Activated CD8-positive, alpha-beta T cell treated with anti-CD3 and anti-CD28 coated beads, Interleukin-2, amount 10 ng/mL, durations not matched to agents 7 days and 5 days (primary cell): ENCODE data around the gene SLIT1. TPM values are rescaled to one million over a fixed set of nuclear protein-coding genes. Genes with fewer than 3 reads are reported as not detected.

Experiments used
- ATAC-seq: fragments of 150-1000 bp; cut with Tn5 transposase; one replicate; pipeline ENCODE4 v1.10.0; 2021; ENCODE audit warnings: moderate library complexity
- CTCF ChIA-PET: fragments of 350-600 bp; sonication (Branson Sonifier 250); formaldehyde crosslinking; loops from one replicate; lab custom pipeline; 2021; ENCODE audit warnings: antibody characterized with exemption; lab: Charles Lee
- POLR2A ChIA-PET: fragments of 350-600 bp; sonication (Branson Sonifier 250); formaldehyde crosslinking; loops from one replicate; lab custom pipeline; 2021; ENCODE audit warnings: antibody characterized with exemption; lab: Charles Lee
- DNase-seq: peaks from one replicate; pipeline ENCODE4 v3.0.0-alpha.2; 2020
- H3K27ac Mint-ChIP-seq: one replicate; pipeline ENCODE4 v1.8.0; 2021; ENCODE audit warnings: mild to moderate bottlenecking, mixed read lengths
- H3K27me3 Mint-ChIP-seq: one replicate; pipeline ENCODE4 v1.8.0; 2021; ENCODE audit warnings: low read depth, mixed read lengths
- H3K36me3 Mint-ChIP-seq: one replicate; pipeline ENCODE4 v1.8.0; 2021; ENCODE audit warnings: low read depth, mixed read lengths
- H3K4me1 Mint-ChIP-seq: one replicate; pipeline ENCODE4 v1.8.0; 2021; ENCODE audit warnings: low read depth, mixed read lengths
- H3K4me3 Mint-ChIP-seq: one replicate; pipeline ENCODE4 v1.8.0; 2021; ENCODE audit warnings: mild to moderate bottlenecking, mixed read lengths
- H3K9me3 Mint-ChIP-seq: one replicate; pipeline ENCODE4 v1.8.0; 2022; ENCODE audit warnings: mixed read lengths; ENCODE audit not compliant: insufficient read depth
- total RNA-seq, 2 experiments: library from RNA; stranded (reverse); gene quantifications; one replicate each; pipeline ENCODE4 v1.2.3, GENCODE V29; 2021

SLIT1 gene
- total RNA-seq, 2 experiments from 2014 or later = 0.70 to 0.71 TPM

DNA sequence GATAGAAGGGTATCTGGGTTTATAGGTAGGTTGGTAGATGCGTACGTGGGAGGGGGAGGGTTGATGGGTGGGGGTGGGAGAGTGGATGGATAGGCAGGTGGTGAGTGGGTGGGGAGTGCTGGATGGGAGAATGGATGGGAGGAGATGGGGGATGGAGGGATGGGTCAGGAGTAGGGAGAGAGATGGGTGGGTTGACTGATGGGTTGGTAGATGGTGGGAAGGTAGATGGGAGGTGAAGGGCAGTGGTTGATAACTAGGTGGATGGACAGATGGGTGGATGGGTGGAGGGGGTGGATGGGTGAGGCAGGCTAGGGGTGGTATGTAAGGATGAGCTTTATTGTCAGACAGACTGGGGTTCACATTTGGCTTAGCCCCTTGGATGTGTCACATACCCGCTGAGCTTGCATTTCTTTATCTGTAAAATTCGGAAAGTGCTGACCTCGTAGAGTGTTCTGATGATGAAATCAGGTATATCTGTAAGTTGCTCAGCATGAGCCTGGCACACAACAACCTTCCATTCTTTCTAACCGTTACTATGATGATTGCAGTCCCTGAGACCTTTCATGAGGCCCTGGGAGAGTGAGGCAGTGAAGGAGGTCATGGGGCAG lies 34.3 kb downstream of the SLIT1 start:
- H3K27ac Mint-ChIP-seq = no peak overlapping the region
- no peaks in the 10 kb centered on the region for H3K9me3 Mint-ChIP-seq
- no peak for ATAC-seq
- DNase-seq = no peak
- CTCF ChIA-PET = no interaction called here
- H3K4me1 Mint-ChIP-seq = no peaks in the 10 kb centered on the region
- POLR2A ChIA-PET = no interaction called here
- no peak overlapping the region for H3K4me3 Mint-ChIP-seq
- H3K27me3 Mint-ChIP-seq = peaks cover 4% of the 10 kb centered on the region
- no peaks in the 10 kb centered on the region for H3K36me3 Mint-ChIP-seq

DNA sequence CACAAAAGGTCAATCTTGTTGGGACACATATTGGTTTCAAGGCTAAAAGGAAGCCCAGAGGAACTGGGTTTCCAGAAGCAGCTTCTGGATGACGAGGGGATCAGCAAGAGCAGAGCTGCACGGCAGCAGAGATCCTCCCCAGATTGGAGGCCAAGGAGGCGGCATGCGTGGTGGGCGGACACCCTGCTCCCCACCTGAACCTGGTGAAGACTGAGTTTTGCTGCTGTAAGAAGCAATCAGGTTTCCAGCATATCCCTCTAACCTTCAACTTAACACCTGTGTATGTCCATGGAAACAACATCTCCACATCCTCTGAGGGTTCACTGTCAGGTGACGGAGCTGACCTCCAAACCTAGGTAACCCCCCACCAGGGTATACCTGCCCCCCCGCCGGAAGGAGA lies 35.1 kb downstream of the SLIT1 start:
- POLR2A ChIA-PET = no interaction called here
- Mint-ChIP-seq H3K9me3 (no peaks in the 10 kb centered on the region), H3K27me3 (peaks cover 7% of the 10 kb centered on the region), H3K36me3 (no peaks in the 10 kb centered on the region), H3K27ac (no peak overlapping the region), H3K4me3 (no peak overlapping the region), H3K4me1 (no peaks in the 10 kb centered on the region)
- ATAC-seq (no peak), DNase-seq (no peak)
- CTCF ChIA-PET = interaction anchor here (0.8 kb wide), 1 partner anchor 78 kb away, joined by 3 read pairs; no protein-coding TSS in a partner anchor

- no peaks in the 10 kb centered on the region for H3K36me3 Mint-ChIP-seq
- POLR2A ChIA-PET = no interaction called here
- CTCF ChIA-PET = interaction anchor here (0.8 kb wide), 1 partner anchor 78 kb away, joined by 3 read pairs; no protein-coding TSS in a partner anchor
Measured at GRCh38 chr10:97150013-97150595, 35.7 kb downstream of the SLIT1 start.

DNA sequence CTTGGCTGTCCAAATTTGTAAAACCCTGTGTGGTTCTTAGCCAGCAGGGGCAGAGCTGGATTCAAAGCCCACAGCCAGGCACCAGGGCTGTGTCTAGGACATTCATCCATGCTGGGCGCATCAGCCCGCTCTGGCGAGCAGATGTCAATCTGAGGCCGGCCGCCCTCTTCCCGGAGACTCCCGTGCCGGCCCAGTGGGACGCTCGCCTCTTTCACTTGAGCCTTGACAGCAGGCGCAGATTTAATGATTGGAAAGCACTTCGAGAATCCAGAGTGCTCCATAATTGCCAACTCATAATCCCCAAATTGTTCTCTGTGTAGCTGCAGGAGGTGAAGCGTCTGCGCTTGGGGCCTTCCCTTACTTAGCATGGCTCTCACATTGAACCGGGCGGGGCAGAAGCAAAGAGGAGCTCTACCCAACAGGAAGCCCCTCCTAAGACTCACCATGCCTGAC lies 36.7 kb downstream of the SLIT1 start:
- H3K9me3 Mint-ChIP-seq = no peaks in the 10 kb centered on the region
- DNase-seq (no peak), ATAC-seq (no peak)
- no peaks in the 10 kb centered on the region for H3K36me3 Mint-ChIP-seq
- ChIA-PET CTCF (no interaction called here), POLR2A (no interaction called here)
- H3K4me3 Mint-ChIP-seq = no peak overlapping the region
- peaks cover 7% of the 10 kb centered on the region for H3K27me3 Mint-ChIP-seq
- H3K27ac Mint-ChIP-seq = no peak overlapping the region
- H3K4me1 Mint-ChIP-seq = no peaks in the 10 kb centered on the region

More at GRCh38 chr10:97150013-97150595, 35.7 kb downstream of the SLIT1 start:
- H3K27ac Mint-ChIP-seq = no peak overlapping the region
- H3K4me3 Mint-ChIP-seq = no peak overlapping the region
- ATAC-seq (no peak), DNase-seq (no peak)
- no peaks in the 10 kb centered on the region for H3K4me1 Mint-ChIP-seq
- no peaks in the 10 kb centered on the region for H3K9me3 Mint-ChIP-seq
- H3K27me3 Mint-ChIP-seq = peaks cover 7% of the 10 kb centered on the region

GRCh38 chr10:97144297-97144696 lies 41.5 kb downstream of the SLIT1 start:
- no peak overlapping the region for H3K4me3 Mint-ChIP-seq
- H3K9me3 Mint-ChIP-seq = no peaks in the 10 kb centered on the region
- no peak for ATAC-seq
- H3K4me1 Mint-ChIP-seq = no peaks in the 10 kb centered on the region
- H3K36me3 Mint-ChIP-seq = no peaks in the 10 kb centered on the region
- no peak overlapping the region for H3K27ac Mint-ChIP-seq
- ChIA-PET CTCF (no interaction called here), POLR2A (no interaction called here)
- no peak for DNase-seq
- peaks cover 22% of the 10 kb centered on the region for H3K27me3 Mint-ChIP-seq

GRCh38 chr10:97142834-97143233 lies 42.9 kb downstream of the SLIT1 start:
- DNase-seq (no peak), ATAC-seq (no peak)
- Mint-ChIP-seq H3K27me3 (peaks cover 22% of the 10 kb centered on the region), H3K4me3 (no peak overlapping the region), H3K27ac (no peak overlapping the region), H3K4me1 (no peaks in the 10 kb centered on the region), H3K36me3 (no peaks in the 10 kb centered on the region), H3K9me3 (no peaks in the 10 kb centered on the region)
- ChIA-PET CTCF (no interaction called here), POLR2A (no interaction called here)

DNA sequence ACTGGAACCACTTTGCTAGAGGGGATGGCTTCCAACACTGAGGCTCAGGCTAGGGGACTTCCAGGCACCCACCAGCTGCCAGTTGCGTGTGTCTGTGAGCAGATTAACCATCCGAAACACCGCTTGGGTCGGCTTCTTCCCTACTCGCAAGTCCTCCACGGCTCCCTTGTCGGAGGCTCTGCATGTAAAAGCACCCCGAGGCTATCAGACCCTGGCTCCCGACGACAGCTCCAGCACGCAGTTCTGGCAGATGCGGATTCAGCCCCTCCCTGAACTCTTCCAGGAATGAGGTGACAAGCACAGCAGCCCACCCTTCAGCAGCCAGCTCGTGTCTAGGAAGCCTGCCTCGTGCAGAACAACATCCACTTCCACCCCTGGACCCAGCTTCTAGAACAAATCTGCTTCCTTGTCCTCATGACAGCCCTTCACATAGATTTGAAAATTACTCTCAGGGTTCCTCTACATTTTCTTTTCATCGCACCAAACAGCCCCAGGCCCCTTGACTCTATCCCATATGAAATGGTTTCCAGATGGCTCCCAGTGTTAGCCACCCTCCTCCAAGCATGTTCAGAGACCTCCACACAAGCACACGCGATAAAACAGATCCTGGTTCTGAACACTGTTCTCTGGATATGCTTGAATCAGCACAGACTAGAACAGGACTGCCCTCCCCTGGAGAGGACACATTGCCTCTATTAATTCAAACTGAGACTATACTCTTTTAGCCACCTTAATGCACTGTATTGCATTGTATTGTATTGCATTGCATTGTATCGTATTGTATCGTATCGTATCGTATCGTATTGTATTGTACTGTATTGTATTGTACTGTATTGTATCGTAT lies 44.6 kb downstream of the SLIT1 start:
- POLR2A ChIA-PET = no interaction called here
- H3K27ac Mint-ChIP-seq = no peak overlapping the region
- H3K4me3 Mint-ChIP-seq = no peak overlapping the region
- no peak for DNase-seq
- H3K9me3 Mint-ChIP-seq = no peaks in the 10 kb centered on the region
- peaks cover 15% of the 10 kb centered on the region for H3K27me3 Mint-ChIP-seq
- no peak for ATAC-seq
- no peaks in the 10 kb centered on the region for H3K36me3 Mint-ChIP-seq
- CTCF ChIA-PET = no interaction called here
- no peaks in the 10 kb centered on the region for H3K4me1 Mint-ChIP-seq

GRCh38 chr10:97140049-97140846 lies 45.5 kb downstream of the SLIT1 start:
- H3K4me1 Mint-ChIP-seq = no peaks in the 10 kb centered on the region
- POLR2A ChIA-PET = no interaction called here

GRCh38 chr10:97139651-97140048 lies 46.1 kb downstream of the SLIT1 start:
- Mint-ChIP-seq H3K9me3 (no peaks in the 10 kb centered on the region), H3K36me3 (no peaks in the 10 kb centered on the region), H3K27ac (no peak overlapping the region), H3K27me3 (peaks cover 15% of the 10 kb centered on the region), H3K4me1 (no peaks in the 10 kb centered on the region), H3K4me3 (no peak overlapping the region)
- ChIA-PET CTCF (interaction anchor here (0.6 to 1.7 kb wide), 2 partner anchors 67 to 71 kb away, joined by 3 to 5 read pairs; no protein-coding TSS in a partner anchor), POLR2A (no interaction called here)
- DNase-seq (no peak), ATAC-seq (no peak)

More at GRCh38 chr10:97140049-97140846, 45.5 kb downstream of the SLIT1 start:
- no peaks in the 10 kb centered on the region for H3K36me3 Mint-ChIP-seq
- no peak for ATAC-seq
- no peaks in the 10 kb centered on the region for H3K9me3 Mint-ChIP-seq
- DNase-seq = no peak
- CTCF ChIA-PET = interaction anchor here (1.7 kb wide), 1 partner anchor 70 kb away, joined by 5 read pairs; no protein-coding TSS in a partner anchor
- H3K27me3 Mint-ChIP-seq = peaks cover 15% of the 10 kb centered on the region
- no peak overlapping the region for H3K27ac Mint-ChIP-seq
- no peak overlapping the region for H3K4me3 Mint-ChIP-seq

- DNase-seq (no peak), ATAC-seq (no peak)
- Mint-ChIP-seq H3K27me3 (peaks cover 13% of the 10 kb centered on the region), H3K4me1 (no peaks in the 10 kb centered on the region), H3K27ac (no peak overlapping the region), H3K4me3 (no peak overlapping the region), H3K9me3 (no peaks in the 10 kb centered on the region), H3K36me3 (no peaks in the 10 kb centered on the region)
- ChIA-PET POLR2A (interaction anchor here (1.4 kb wide), 1 partner anchor 10 kb away, joined by 3 read pairs; no protein-coding TSS in a partner anchor), CTCF (interaction anchor here (0.6 to 1.7 kb wide), 2 partner anchors 66 to 72 kb away, joined by 3 to 5 read pairs; no protein-coding TSS in a partner anchor)
Measured at GRCh38 chr10:97138846-97139245, 46.9 kb downstream of the SLIT1 start.

DNA sequence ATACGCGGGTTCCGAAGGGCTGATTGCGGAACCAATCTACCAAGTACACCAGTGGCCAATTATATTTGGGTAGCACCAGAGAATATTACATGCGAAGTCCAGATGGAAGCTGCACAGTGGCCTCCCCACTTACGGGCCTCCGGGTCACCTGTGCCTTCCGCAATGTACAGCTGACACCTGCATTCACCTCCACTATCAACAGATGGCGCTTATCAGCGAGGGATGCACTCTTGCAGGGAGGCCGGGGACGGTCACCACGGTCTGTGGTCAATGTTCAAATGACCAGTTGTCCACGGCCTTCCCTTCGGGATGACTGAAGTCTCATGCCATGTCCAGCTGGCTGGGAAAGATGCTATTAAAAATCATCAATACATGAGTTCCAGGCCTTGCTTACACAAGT lies 47.6 kb downstream of the SLIT1 start:
- POLR2A ChIA-PET = interaction anchor here (1.4 kb wide), 1 partner anchor 9 kb away, joined by 3 read pairs; no protein-coding TSS in a partner anchor
- H3K4me1 Mint-ChIP-seq = no peaks in the 10 kb centered on the region
- CTCF ChIA-PET = interaction anchor here (1.4 to 1.6 kb wide), 3 partner anchors 66 to 101 kb away, joined by 4 to 7 read pairs (median 5); no protein-coding TSS in a partner anchor

More for the DNA sequence above, 47.6 kb downstream of the SLIT1 start:
- Mint-ChIP-seq H3K27ac (no peak overlapping the region), H3K36me3 (no peaks in the 10 kb centered on the region), H3K27me3 (peaks cover 8% of the 10 kb centered on the region), H3K9me3 (no peaks in the 10 kb centered on the region), H3K4me3 (no peak overlapping the region)
- DNase-seq (no peak), ATAC-seq (no peak)
